Esophagus squamous epithelium (tissue), 5 donors: ENCODE measurements around the gene FAM163B. TPM values are rescaled to one million over a fixed set of nuclear protein-coding genes. Genes with fewer than 3 reads are reported as not detected.

Experiments
- DNase-seq: peaks from one replicate; lab custom pipeline; 2025; lab: John Stamatoyannopoulos, UW
- H3K27ac ChIP-seq, 4 donors: fragments of 200-600 bp; sonication (generic); one replicate each; pipeline ENCODE4 v1.5.1; 2016 to 2019; ENCODE audit warnings: mild to moderate bottlenecking in 1 of 4
- H3K27me3 ChIP-seq, 4 donors: fragments of 200-600 bp; sonication (generic); 1 replicate in 3 of 4; 2 replicates in 1 of 4; pipeline versions ENCODE4 v1.5.1 to v1.6.0; 2017 to 2021; ENCODE audit warnings: antibody characterized with exemption in 1 of 4
- H3K36me3 ChIP-seq, 3 donors: fragments of 200-600 bp; sonication (generic); one replicate each; pipeline ENCODE4 v1.5.1; 2016 to 2019
- H3K4me1 ChIP-seq, 3 donors: fragments of 200-600 bp; sonication (generic); one replicate each; pipeline ENCODE4 v1.5.1; 2017 to 2019
- H3K4me3 ChIP-seq, 4 donors: fragments of 200-600 bp; sonication (generic); 1 replicate in 3 of 4; 2 replicates in 1 of 4; pipeline ENCODE4 v1.5.1; 2016 to 2019; ENCODE audit warnings: mild to moderate bottlenecking in 2 of 4, moderate library complexity in 1 of 4
- H3K9me3 ChIP-seq, 3 donors: fragments of 200-600 bp; sonication (generic); one replicate each; pipeline ENCODE4 v1.5.1; 2016 to 2019
- POLR2A ChIP-seq, 4 donors: fragments of 450-650 bp; IDR thresholded peaks; one replicate each; pipeline ENCODE4 v1.6.1; 2017; ENCODE audit warnings: antibody characterized with exemption in 4 of 4, mild to moderate bottlenecking in 4 of 4, moderate library complexity in 3 of 4
- WGBS, 2 donors: methylation state at CpG; one replicate each; pipeline ENCODE4 v1.1.5; 2018; 5-methylcytosine and 5-hydroxymethylcytosine counted together
- intact Hi-C: fragments of 100-400 bp; cut with DNase I; formaldehyde crosslinking; loops from one replicate; pipeline ENCODE4 v1.15.0; 2022
- total RNA-seq, 4 donors: library from RNA; depleted of rRNA; stranded (reverse); fragments of >200 nt; gene quantifications; one replicate each; pipeline ENCODE4 v1.1.0, GENCODE V29; 2016
- TF ChIP-seq, protein P1 (sequence below), 6 experiments: fragments of 450-650 bp in 4 of 6; fragments of 200-600 bp in 2 of 6; sonication (generic) in 2 of 6; IDR thresholded peaks; one replicate each; pipeline ENCODE4 v1.5.1; 2016 to 2019; ENCODE audit warnings: antibody characterized with exemption in 6 of 6, mild to moderate bottlenecking in 4 of 6, moderate library complexity in 4 of 6
- donor health status: DM: yes; HTN: yes; CAD: no.

Gene FAM163B
- total RNA-seq, 4 donors from 2014 or later, result not detected

- intact Hi-C loops, result no loop called here
- H3K4me1 ChIP-seq, result peaks cover 0 to 42% (median 22%) of the 10 kb centered on the region in 3 donors
- H3K9me3 ChIP-seq, result no peaks in the 10 kb centered on the region
- H3K27me3 ChIP-seq, result peaks cover 0 to 66% (median 0%) of the 10 kb centered on the region in 4 donors
- 68 to 86% methylated on average over 3 of the region's 3 CpGs for WGBS, 2 donors
- TF ChIP-seq, protein P1, sequence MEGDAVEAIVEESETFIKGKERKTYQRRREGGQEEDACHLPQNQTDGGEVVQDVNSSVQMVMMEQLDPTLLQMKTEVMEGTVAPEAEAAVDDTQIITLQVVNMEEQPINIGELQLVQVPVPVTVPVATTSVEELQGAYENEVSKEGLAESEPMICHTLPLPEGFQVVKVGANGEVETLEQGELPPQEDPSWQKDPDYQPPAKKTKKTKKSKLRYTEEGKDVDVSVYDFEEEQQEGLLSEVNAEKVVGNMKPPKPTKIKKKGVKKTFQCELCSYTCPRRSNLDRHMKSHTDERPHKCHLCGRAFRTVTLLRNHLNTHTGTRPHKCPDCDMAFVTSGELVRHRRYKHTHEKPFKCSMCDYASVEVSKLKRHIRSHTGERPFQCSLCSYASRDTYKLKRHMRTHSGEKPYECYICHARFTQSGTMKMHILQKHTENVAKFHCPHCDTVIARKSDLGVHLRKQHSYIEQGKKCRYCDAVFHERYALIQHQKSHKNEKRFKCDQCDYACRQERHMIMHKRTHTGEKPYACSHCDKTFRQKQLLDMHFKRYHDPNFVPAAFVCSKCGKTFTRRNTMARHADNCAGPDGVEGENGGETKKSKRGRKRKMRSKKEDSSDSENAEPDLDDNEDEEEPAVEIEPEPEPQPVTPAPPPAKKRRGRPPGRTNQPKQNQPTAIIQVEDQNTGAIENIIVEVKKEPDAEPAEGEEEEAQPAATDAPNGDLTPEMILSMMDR (IDR thresholded peaks at IDR 0.05), result no peak
- no peak for TF ChIP-seq POLR2A (IDR thresholded peaks at IDR 0.05)
- no peaks in the 10 kb centered on the region for H3K36me3 ChIP-seq
- no peak for DNase-seq
- peak overlapping the region in 1 of 4 donors; percentile 6 for H3K27ac ChIP-seq
- H3K4me3 ChIP-seq, result no peak overlapping the region
Observed at GRCh38 chr9:133583111-133583510, 26.1 kb downstream of the FAM163B start.

- TF ChIP-seq POLR2A (IDR thresholded peaks at IDR 0.05), result no peak
- TF ChIP-seq, protein P1 (IDR thresholded peaks at IDR 0.05), result no peak
- intact Hi-C loops, result no loop called here
- DNase-seq, result no peak
- Histone ChIP-seq H3K9me3 (no peaks in the 10 kb centered on the region), H3K27me3 (peaks cover 0 to 68% (median 0%) of the 10 kb centered on the region in 4 donors), H3K27ac (peak overlapping the region in 1 of 4 donors; percentile 44), H3K4me1 (peaks cover 0 to 42% (median 22%) of the 10 kb centered on the region in 3 donors), H3K36me3 (no peaks in the 10 kb centered on the region), H3K4me3 (no peak overlapping the region)
- 79% methylated on average over 8 of the region's 14 CpGs; no CpG with 5 or more reads in 1 of the 2 donors for WGBS, 2 donors
Observed at GRCh38 chr9:133582501-133583045, 26.6 kb downstream of the FAM163B start.

DNA sequence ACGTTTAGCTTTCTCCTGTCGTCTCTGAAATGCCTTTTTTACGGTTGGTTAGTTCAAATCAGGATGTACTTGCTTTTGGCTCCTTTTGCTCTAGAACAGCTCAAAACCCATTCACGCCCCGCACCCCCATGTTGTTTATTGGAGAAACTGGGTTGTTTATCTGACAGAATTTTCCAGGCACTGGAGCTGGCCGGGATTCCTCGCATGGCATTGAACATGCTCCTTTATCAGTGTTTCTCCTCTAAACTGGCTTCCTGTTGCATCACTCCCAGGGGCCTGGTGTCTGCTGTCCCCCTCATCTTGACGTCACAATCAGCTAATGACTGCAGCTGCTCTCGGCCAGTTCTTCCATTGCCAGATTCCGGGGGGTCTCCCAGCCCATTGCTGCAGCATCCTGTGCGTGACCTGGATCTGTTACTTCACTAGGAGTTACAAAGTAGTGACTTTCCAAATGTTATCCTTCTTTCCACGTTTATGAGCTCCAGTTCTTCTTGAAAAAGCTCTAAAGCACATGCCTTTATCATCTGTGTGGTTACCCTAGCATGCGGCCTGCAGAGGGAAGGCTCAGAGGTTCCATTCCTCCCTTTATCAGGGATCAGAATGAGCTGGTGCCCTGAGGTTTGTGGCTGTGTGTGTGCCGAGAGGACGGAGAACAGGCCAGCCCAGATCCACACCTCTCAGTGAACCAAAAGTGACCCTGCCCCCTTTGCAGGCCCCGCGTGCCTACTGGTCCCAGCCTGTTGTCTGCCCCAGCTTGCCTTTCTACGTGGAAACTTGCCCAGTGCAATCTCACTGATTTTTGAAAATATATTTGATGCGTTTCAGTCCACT lies 27.5 kb downstream of the FAM163B start:
- no peak for DNase-seq

DNA sequence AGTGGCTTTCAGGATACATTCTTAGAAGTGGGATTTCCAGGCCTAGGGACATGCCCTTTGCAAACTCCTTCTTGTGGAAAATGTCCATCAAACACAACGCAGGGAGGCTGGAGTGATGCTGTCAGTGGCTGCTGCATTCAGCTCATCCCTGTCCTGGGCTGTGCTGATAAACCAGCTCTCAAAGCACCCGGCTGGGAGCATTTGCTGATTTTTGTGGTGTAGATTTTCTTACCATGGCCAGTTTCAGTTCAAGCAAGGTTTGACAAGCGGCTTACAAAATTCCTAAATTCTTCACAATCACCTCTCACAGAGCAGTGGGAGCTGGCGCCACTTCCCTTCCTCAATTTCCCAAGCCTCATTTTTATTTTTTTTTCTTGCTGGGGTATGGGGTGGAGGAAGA lies 28.2 kb downstream of the FAM163B start:
- WGBS, 2 donors, result 72 to 85% methylated on average over 3 to 4 of the region's 4 CpGs
- H3K27me3 ChIP-seq, result peaks cover 0 to 58% (median 0%) of the 10 kb centered on the region in 4 donors
- H3K27ac ChIP-seq, result no peak overlapping the region
- intact Hi-C loops, result no loop called here
- TF ChIP-seq, protein P1 (IDR thresholded peaks at IDR 0.05), result no peak
- no peak for TF ChIP-seq POLR2A (IDR thresholded peaks at IDR 0.05)
- DNase-seq, result no peak
- H3K9me3 ChIP-seq, result no peaks in the 10 kb centered on the region
- no peak overlapping the region for H3K4me3 ChIP-seq
- H3K4me1 ChIP-seq, result peaks cover 0 to 41% (median 22%) of the 10 kb centered on the region in 3 donors
- H3K36me3 ChIP-seq, result no peaks in the 10 kb centered on the region

More for the DNA sequence above, 27.5 kb downstream of the FAM163B start:
- no peaks in the 10 kb centered on the region for H3K36me3 ChIP-seq
- TF ChIP-seq, protein P1 (IDR thresholded peaks at IDR 0.05), result no peak
- TF ChIP-seq POLR2A (IDR thresholded peaks at IDR 0.05), result no peak
- H3K4me3 ChIP-seq, result no peak overlapping the region
- peaks cover 0 to 42% (median 22%) of the 10 kb centered on the region in 3 donors for H3K4me1 ChIP-seq
- H3K9me3 ChIP-seq, result no peaks in the 10 kb centered on the region
- peaks cover 0 to 65% (median 0%) of the 10 kb centered on the region in 4 donors for H3K27me3 ChIP-seq
- 61 to 63% methylated on average over 18 of the region's 19 CpGs for WGBS, 2 donors
- peak overlapping the region in 1 of 4 donors; percentile 44 for H3K27ac ChIP-seq
- intact Hi-C loops, result no loop called here

DNA sequence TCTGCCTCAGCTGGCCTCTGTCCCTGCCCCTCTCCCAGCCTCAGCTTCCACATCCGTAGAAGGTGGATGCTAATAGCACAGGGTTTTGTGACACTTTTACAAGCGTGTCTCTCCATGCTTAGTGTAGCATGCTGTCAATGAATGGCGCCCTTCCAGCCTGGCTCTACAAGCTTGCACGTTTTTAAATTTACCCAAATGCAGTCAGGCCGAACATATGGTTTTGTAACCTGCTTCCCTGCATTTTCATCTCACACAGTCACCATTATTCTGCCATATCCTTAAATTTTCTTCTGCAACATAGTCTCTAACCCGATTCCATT lies 28.8 kb downstream of the FAM163B start:
- no peak for TF ChIP-seq POLR2A (IDR thresholded peaks at IDR 0.05)
- TF ChIP-seq, protein P1 (IDR thresholded peaks at IDR 0.05), result no peak
- no peaks in the 10 kb centered on the region for H3K9me3 ChIP-seq
- WGBS, 2 donors, result 48 to 71% methylated on average over 6 of the region's 6 CpGs
- H3K4me3 ChIP-seq, result no peak overlapping the region
- no peak for DNase-seq
- no peaks in the 10 kb centered on the region for H3K36me3 ChIP-seq
- peaks cover 0 to 34% (median 19%) of the 10 kb centered on the region in 3 donors for H3K4me1 ChIP-seq
- intact Hi-C loops, result no loop called here
- no peak overlapping the region for H3K27ac ChIP-seq
- peaks cover 0 to 58% (median 0%) of the 10 kb centered on the region in 4 donors for H3K27me3 ChIP-seq
